Caki2 (cell line): ENCODE measurements around the gene SSH2. TPM values are rescaled to one million over a fixed set of nuclear protein-coding genes. Genes with fewer than 3 reads are reported as not detected.
A peak's percentile ranks its signal among the peaks of the same experiment; 100 is the strongest.

ENCODE experiments used
- DNase-seq: peaks from one replicate; pipeline ENCODE4 v3.0.0-alpha.2; 2015; ENCODE audit warnings: low read depth
- in situ Hi-C: cut with HindIII; loops from 2 replicates; pipeline ENCODE4 v1.10.0; 2016; ENCODE audit warnings: low sequenced_read_pairs, low pct_unique_long_range_greater_than_20kb, mixed read lengths
- total RNA-seq: library from RNA; depleted of rRNA; stranded (reverse); fragments of >200 nt; shearing (Covaris generic); gene quantifications from 2 replicates; pipeline ENCODE4 v1.2.3, GENCODE V29; 2014; ENCODE audit warnings: low replicate concordance

The SSH2 gene
- total RNA-seq, 1 experiment from 2014 or later, result 28.6 TPM

GRCh38 chr17:29640981-29641642, 288.9 kb downstream of the SSH2 start:
- DNase-seq, result no peak
- in situ Hi-C loops, result no loop called here

- in situ Hi-C loops, result no loop called here
- DNase-seq, result peak; percentile 61
Measured at GRCh38 chr17:29640413-29640812, 289.6 kb downstream of the SSH2 start.

DNA sequence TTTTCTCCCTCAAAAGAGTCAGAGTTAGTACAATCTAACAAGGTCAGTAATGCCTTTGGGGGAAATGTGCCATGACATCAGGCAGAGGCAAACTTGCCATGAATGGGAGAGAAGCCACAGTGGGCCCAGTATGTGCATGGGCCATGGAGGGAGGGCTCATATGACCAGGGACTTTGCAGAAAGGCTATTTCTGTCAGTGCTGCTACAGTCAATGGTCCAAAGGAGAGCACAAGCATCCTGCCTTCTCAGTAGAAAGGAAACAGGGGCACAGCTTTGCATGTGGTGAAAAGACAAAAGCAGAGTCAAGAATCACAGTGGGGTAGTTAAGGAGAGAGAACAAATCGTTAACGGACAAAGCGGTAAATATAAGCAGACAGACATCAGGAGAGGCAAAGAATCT, 296.1 kb downstream of the SSH2 start:
- no peak for DNase-seq
- in situ Hi-C loops, result no loop called here

GRCh38 chr17:29630630-29631193, 299.3 kb downstream of the SSH2 start:
- in situ Hi-C loops, result no loop called here
- no peak for DNase-seq

DNA sequence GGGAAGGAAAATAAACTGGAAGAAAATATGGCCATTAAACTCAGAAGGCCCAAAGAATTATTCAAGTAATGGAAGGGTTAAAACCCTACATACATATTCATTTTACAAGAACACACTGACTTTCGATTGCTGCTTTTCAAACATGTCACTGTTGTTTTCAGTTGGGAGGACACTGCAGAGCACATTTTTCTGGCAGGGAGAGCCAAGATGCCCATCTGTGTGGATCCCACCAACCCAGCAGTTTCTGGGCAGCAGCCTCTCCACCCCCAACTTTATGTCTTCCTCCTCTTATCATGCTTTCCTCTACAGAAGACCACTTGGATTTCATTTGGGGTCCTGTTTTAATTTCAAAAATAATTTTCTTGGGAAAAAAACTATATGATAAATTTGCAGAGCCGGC, 300.2 kb downstream of the SSH2 start:
- in situ Hi-C loops, result no loop called here
- no peak for DNase-seq

DNA sequence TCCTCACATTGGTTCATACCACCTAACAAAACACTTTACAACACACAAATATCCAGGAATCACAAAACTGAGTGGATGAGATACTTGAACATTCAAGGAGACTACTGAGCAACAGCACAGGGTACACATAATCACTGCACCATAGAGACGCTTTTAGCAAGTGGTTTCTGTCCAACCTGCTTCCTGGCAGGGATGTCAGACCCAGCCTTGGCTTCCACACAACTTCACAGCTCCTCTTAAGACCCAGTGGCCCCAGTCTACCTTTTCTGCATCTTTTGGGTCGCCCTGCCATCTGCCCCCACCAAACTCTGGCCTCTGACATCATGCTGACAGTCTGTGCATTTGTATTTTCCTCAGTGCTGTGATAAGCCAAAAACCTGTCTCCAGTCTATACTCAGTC, 301.4 kb downstream of the SSH2 start:
- no peak for DNase-seq
- in situ Hi-C loops, result no loop called here

GRCh38 chr17:29627951-29628350, 302.1 kb downstream of the SSH2 start:
- in situ Hi-C loops, result no loop called here
- DNase-seq, result no peak

GRCh38 chr17:29625037-29625750, 304.8 kb downstream of the SSH2 start:
- in situ Hi-C loops, result no loop called here
- DNase-seq, result peak; percentile 85

DNA sequence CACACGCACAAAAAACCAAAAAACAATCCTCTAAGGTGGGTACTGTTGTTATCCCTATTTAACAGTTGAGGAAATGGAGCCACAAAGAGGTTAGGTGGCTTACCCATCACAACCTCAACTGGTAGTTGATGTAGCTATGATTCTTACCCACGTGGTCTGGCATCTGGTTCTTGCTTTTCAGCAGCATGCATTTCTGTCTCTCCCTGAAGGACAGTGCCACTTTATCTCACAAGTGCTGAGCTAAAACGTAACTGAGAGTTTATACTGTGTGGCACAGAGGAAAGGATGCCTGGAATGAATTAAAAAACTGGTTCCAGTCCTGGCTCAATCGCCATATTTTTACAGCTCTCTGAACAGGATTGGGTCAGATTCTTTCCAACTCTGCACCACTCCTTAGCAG, 305.4 kb downstream of the SSH2 start:
- in situ Hi-C loops, result no loop called here
- no peak for DNase-seq

GRCh38 chr17:29623283-29623647, 306.8 kb downstream of the SSH2 start:
- no peak for DNase-seq
- in situ Hi-C loops, result no loop called here

- DNase-seq, result peak; percentile 54
- in situ Hi-C loops, result no loop called here
Measured at GRCh38 chr17:29622337-29623282, 307.4 kb downstream of the SSH2 start, which contains the start of gene CORO6. Gene CORO6, minus strand, starts transcription at chr17:29622912. Its CDS starts 1,491 bp downstream, at chr17:29621421.

DNA sequence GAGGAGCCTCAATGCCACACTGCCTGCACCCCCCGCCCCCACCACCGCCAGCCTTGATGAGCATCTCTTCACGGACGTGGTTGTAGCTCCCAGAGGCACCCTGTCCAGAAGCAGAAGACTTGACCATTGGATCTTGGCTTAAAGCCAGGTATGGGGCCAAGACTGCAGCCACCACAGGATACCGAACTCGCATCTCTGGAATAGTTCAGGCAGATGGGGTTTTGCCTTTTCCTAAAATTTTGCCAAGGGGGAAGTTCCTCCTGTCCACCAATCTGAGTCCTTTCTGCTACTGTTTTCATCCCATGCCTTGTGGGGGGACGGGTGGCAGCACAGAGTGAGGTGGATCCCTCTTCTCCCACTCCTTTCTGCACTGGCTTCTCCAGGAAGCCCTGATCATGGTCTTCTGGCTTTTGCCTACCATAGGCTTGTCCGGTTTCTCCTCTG, 308.3 kb downstream of the SSH2 start:
- in situ Hi-C loops, result no loop called here
- DNase-seq, result no peak

- in situ Hi-C loops, result no loop called here
- no peak for DNase-seq
Measured at GRCh38 chr17:29620779-29621500, 309.1 kb downstream of the SSH2 start.

DNA sequence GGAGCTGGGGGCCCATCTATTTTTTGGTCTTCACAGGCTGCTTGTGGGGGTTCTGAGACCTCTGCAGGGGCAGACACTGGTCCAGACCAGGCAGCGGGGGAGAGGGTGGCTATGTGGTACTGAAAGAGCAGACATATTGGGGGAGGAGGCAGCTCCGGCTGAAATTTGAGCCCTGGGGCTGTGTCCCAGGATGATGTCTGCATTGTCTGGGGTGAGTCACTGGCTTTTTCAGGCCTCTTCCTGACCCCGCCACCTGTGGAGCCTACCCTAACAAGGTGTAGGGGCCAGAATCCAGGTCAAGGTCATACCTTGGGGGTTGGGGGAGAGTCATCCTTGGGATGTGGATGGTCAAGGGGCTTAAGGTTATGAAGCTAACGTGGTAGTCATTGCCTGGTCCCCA, 309.8 kb downstream of the SSH2 start:
- in situ Hi-C loops, result no loop called here
- DNase-seq, result peak; percentile 42

DNA sequence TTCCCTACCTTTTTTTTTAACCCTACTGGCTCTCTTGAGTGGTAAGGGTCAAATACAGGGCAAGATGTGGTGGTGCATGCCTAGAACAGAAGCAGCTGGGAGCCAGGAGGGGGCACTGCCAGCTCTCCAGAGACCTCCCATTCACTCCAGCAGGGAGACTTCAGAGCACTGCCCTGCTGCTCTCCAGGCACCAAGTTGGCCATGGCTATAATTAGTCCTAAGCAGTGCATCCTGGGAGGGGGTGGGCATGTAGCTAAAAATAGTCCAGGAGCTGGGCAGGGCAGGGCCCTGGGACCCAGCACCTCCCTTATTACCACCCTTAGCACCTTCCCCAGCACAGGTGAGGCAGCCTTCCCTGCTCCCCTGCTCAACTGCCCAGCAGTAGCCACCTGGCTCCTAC, 310.8 kb downstream of the SSH2 start:
- in situ Hi-C loops, result no loop called here

DNA sequence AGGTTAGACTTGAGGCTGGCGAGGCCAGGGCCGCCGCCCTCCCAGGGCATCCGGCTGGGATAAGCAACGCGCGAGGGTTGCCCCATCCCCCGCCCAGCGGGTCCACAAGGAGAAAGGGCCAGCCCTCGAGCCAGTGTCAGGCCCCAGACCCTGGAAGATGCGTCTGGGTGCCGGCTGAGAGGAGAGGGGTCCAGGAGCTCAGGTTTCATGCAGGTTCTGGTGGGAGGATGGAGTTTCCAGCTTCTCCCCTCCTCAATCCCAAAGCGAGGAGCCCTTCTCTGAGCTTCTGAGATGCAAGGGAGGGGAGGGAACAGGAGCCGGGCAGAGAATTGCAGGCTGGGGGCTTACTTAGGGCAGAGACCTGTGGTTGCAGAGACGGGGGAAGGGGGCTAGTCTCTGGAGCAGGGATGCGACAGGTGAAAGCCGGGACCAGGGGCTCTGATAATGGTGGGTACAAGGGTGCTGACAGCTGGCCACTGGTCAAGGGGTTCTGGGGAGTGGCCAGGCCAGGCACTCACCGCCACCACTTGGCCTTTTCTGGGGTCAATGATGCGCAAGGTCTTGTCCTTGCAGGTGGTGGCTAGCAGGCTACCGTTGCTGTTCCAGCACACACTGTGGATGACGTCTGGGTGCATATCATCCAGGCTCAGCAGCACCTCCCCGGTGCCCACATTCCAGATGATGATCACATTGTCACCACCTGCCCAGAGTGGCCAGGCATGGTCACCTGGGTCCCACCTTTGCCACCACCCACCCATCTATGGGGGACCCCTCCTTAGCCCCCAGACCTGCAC, 311.6 kb downstream of the SSH2 start:
- in situ Hi-C loops, result no loop called here
- DNase-seq, result no peak

More for the DNA sequence above, 310.8 kb downstream of the SSH2 start:
- peak; percentile 48 for DNase-seq
